Muscle layer of colon (tissue), 2 donors: ENCODE data around the gene CHMP6.
A peak's percentile ranks its signal among the peaks of the same experiment; 100 is the strongest.
"Not testable (repeated sequence)": the region's sequence is repeated elsewhere in the genome, so short reads cannot be mapped to it uniquely, and the experiment has no call there.

Experiments used
- H3K27ac ChIP-seq: one replicate; pipeline ENCODE4 v1.7.0; 2013; ENCODE audit warnings: low read depth, mild to moderate bottlenecking, low read length, moderate library complexity
- H3K27me3 ChIP-seq, 2 donors: one replicate each; pipeline ENCODE4 v1.7.0; 2013; ENCODE audit warnings: low read length in 2 of 2, mild to moderate bottlenecking in 2 of 2; ENCODE audit not compliant: insufficient read depth in 2 of 2, control insufficient read depth in 1 of 2
- H3K36me3 ChIP-seq: one replicate; pipeline ENCODE4 v1.7.0; 2013; ENCODE audit warnings: mild to moderate bottlenecking, low read length; ENCODE audit not compliant: insufficient read depth
- H3K4me1 ChIP-seq: one replicate; pipeline ENCODE4 v1.7.0; 2013; ENCODE audit warnings: mild to moderate bottlenecking, low read length; ENCODE audit not compliant: insufficient read depth
- H3K4me3 ChIP-seq, 2 donors: one replicate each; pipeline ENCODE4 v1.7.0; 2013; ENCODE audit warnings: low read length in 2 of 2, low read depth in 1 of 2, mild to moderate bottlenecking in 1 of 2, moderate library complexity in 1 of 2
- H3K9ac ChIP-seq: one replicate; pipeline ENCODE4 v1.7.0; 2013; ENCODE audit warnings: low read length
- H3K9me3 ChIP-seq: one replicate; pipeline ENCODE4 v1.7.0; 2013; ENCODE audit warnings: mild to moderate bottlenecking, low read length
- donor health status: abdominal sarcoma.
- donor health status: Adenocarcinoma of cecum.

CHMP6 gene

DNA sequence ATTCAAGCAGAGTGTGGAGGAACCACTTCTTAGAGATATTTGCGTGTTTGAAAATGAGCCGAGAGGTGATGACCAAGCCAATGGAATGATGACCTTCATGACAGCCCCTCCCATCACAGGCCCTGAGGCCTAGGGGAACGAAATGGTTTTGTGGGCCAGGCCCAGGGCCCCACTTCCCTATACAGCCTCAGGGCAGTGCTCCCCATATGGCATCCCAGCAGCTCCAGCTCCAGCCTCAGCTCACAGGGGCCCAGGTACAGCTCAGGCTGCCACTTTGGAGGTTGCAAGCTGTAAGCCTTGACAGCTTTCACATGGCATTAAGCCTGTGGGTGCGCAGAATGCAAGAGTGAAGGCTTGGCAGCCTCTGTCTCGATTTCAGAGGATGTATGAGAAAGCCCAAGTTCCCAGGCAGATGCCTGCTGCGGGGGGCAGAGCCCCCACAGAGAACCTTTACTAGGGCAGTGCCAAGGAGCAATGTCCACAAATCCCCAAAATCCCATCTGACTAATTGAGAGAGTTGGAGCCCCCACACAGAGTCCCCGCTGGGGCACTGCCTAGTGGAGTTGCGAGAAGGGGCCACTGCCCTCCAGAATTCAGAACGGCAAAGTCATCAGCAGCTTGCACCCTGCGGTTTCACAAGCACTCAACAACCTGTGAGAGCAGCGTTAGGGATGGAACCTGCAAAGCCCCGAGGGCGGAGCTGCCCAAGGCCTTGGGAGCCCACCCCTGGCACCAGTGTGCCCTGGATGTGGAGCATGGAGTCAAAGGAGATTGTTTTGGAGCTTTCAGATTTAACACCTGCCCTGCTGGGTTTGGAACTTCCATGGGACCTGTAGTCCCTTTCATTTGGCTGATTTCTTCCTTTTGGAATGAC lies 21.2 kb downstream of the CHMP6 start:
- H3K27me3 ChIP-seq = no peaks in the 10 kb centered on the region
- H3K4me1 ChIP-seq = peaks cover 5% of the 10 kb centered on the region
- H3K27ac ChIP-seq = no peak overlapping the region

GRCh38 chr17:81013642-81014041 lies 22.0 kb downstream of the CHMP6 start:
- Histone ChIP-seq H3K36me3 (no peaks in the 10 kb centered on the region), H3K9me3 (no peaks in the 10 kb centered on the region), H3K9ac (no peak overlapping the region), H3K27me3 (no peaks in the 10 kb centered on the region), H3K27ac (no peak overlapping the region), H3K4me3 (no peak overlapping the region), H3K4me1 (peaks cover 11% of the 10 kb centered on the region)

More for the DNA sequence above, 21.2 kb downstream of the CHMP6 start:
- H3K9me3 ChIP-seq = no peaks in the 10 kb centered on the region
- no peaks in the 10 kb centered on the region for H3K36me3 ChIP-seq
- no peak overlapping the region for H3K4me3 ChIP-seq
- H3K9ac ChIP-seq = no peak overlapping the region

DNA sequence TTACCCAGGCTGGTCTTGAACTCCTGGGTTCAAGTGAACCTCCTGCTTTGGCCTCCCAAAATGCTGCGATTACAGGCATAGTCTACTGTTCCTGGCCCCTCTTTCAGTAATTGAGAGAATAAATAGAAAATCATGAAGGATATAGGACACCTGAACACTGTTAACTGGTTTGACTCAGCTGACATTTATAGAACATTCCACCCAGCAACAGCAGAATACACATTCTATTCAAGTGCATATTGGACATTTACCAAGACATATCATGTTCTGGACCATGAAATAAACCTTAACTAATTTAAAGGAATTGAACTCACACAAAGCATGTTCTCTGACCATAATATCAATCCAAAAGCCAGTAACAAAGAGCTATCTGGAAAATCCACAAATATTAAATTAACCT lies 23.5 kb downstream of the CHMP6 start:
- Histone ChIP-seq H3K36me3 (no peaks in the 10 kb centered on the region), H3K4me3 (no peak overlapping the region), H3K27ac (no peak overlapping the region), H3K9me3 (no peaks in the 10 kb centered on the region), H3K27me3 (no peaks in the 10 kb centered on the region), H3K9ac (no peak overlapping the region), H3K4me1 (peaks cover 15% of the 10 kb centered on the region)

GRCh38 chr17:81016575-81016974 lies 24.9 kb downstream of the CHMP6 start:
- H3K36me3 ChIP-seq = no peaks in the 10 kb centered on the region
- no peaks in the 10 kb centered on the region for H3K27me3 ChIP-seq
- H3K9ac ChIP-seq = no peak overlapping the region
- no peak overlapping the region for H3K4me3 ChIP-seq
- H3K9me3 ChIP-seq = no peaks in the 10 kb centered on the region
- peaks cover 29% of the 10 kb centered on the region for H3K4me1 ChIP-seq
- no peak overlapping the region for H3K27ac ChIP-seq

DNA sequence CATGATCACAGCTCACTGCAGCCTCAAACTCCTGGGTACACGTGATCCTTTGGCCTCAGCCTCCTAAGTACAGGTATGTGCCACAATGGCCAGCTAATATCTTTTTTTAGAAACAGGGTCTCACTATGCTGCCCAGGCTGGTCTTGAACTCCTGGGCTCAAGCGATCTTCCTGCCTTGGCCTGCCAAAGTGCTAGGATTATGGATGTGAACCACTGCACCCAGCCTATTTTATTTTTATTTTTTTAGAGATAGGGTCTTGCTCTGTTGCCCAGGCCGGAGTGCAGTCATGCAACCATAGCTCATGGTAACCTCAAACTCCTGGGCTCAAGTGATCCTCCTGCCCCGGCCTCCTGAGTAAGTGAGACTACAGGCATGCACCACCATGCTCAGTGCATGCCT lies 25.7 kb downstream of the CHMP6 start:
- H3K27me3 ChIP-seq, H3K4me3 ChIP-seq, H3K9ac ChIP-seq, H3K9me3 ChIP-seq, H3K36me3 ChIP-seq, H3K27ac ChIP-seq: not testable (repeated sequence)
- peaks cover 33% of the 10 kb centered on the region for H3K4me1 ChIP-seq

GRCh38 chr17:81018044-81018802 lies 26.6 kb downstream of the CHMP6 start:
- H3K4me1 ChIP-seq = peaks cover 33% of the 10 kb centered on the region
- H3K9me3 ChIP-seq = no peaks in the 10 kb centered on the region
- peak overlapping the region; percentile 17 to 57 for H3K4me3 ChIP-seq
- peak overlapping the region; percentile 81 for H3K27ac ChIP-seq
- no peaks in the 10 kb centered on the region for H3K27me3 ChIP-seq
- peak overlapping the region; percentile 41 for H3K9ac ChIP-seq
- H3K36me3 ChIP-seq = no peaks in the 10 kb centered on the region

- H3K9ac ChIP-seq = no peak overlapping the region
- peak overlapping the region; percentile 65 for H3K27ac ChIP-seq
- H3K9me3 ChIP-seq = no peaks in the 10 kb centered on the region
- H3K27me3 ChIP-seq = no peaks in the 10 kb centered on the region
- H3K36me3 ChIP-seq = no peaks in the 10 kb centered on the region
- H3K4me3 ChIP-seq = no peak overlapping the region
- peaks cover 36% of the 10 kb centered on the region for H3K4me1 ChIP-seq
These were observed 28.2 kb downstream of the CHMP6 start for GRCh38 chr17:81019563-81020442.

- H3K9ac ChIP-seq = peak overlapping the region; percentile 44
- no peaks in the 10 kb centered on the region for H3K27me3 ChIP-seq
- H3K36me3 ChIP-seq = no peaks in the 10 kb centered on the region
- peak overlapping the region; percentile 65 for H3K27ac ChIP-seq
- H3K9me3 ChIP-seq = no peaks in the 10 kb centered on the region
- peaks cover 36% of the 10 kb centered on the region for H3K4me1 ChIP-seq
- no peak overlapping the region for H3K4me3 ChIP-seq
These were observed 28.8 kb downstream of the CHMP6 start for GRCh38 chr17:81020443-81020766.

DNA sequence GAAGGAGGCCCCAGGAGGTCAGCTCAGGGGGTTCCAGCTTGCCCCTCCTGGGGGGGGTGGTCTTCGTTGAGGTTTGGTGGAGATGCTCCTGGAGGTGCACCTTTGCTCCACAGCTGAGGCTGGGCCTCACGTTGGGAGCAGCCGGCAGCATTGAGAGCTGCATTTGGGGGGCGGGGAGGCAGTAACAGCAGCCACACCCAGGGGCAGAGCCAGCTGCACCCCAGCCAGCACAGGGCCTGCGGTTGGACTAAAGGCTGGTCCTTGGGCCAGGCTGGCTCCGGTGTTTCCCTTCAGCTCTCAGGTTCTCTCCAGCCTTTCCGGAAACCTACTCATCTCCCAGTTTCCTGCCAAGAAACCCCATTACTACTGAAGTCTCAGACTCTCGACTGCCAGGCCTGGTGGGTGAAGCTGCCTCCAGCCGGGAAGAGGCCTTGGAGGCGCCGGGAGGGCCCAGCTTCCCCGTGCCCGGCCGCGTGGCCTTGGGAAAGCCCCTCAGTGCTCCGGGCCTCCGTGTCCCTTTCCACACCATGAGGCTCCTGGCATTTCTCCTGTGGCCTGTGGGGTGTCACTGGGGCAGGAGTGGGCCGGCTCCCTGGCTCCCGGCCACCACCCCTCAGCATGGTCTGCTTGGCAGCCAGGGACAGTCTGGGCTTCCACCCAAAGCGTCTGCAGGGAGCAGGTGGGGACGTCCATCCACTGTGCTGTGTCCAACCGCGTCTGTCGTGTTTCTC lies 29.3 kb downstream of the CHMP6 start:
- peak overlapping the region; percentile 65 for H3K27ac ChIP-seq
- H3K9ac ChIP-seq = peak overlapping the region; percentile 44
- no peak overlapping the region for H3K4me3 ChIP-seq
- H3K27me3 ChIP-seq = peaks cover 0 to 1% of the 10 kb centered on the region in 2 donors
- peaks cover 36% of the 10 kb centered on the region for H3K4me1 ChIP-seq
- H3K9me3 ChIP-seq = no peaks in the 10 kb centered on the region
- H3K36me3 ChIP-seq = no peaks in the 10 kb centered on the region

DNA sequence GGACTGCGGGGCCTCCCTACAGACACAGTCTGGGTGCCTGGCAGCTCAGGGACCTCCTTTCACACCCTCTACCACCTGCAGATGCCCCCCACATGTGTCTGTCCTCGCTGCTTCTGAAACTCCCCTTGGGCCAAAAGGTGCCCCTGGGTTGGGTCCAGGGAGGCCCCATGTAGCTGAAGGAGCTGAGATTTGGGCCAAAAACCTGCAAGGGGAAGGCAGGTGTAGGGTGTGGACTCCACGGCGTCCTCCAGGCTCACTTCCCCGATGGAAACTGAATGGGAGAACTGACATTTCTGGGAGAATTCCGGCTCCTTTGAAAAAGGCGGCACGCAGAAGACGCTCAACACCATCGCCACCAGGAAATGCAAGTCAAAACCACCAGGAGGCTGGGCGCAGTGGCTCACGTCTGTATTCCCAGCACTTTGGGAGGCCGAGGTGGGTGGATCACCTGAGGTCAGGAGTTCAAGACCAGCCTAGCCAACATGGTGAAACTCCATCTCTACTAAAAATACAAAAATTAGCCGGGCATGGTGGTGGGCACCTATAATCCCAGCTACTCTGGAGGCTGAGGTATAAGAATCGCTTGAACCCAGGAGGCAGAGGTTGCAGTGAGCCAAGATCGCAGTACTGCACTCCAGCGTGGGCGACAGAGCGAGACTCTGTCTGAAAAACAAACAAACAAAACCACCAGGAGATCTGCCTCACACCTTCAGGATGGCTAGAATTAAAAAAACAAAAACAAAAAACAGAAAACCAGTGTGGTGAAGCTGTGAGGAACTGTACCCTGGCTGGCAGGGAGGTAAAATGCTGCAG lies 30.1 kb downstream of the CHMP6 start:
- Histone ChIP-seq H3K9me3 (no peaks in the 10 kb centered on the region), H3K4me1 (peaks cover 43% of the 10 kb centered on the region), H3K9ac (no peak overlapping the region), H3K27ac (peak overlapping the region; percentile 65), H3K4me3 (no peak overlapping the region), H3K27me3 (peaks cover 0 to 4% of the 10 kb centered on the region in 2 donors), H3K36me3 (no peaks in the 10 kb centered on the region)
